Activated T-cell treated with anti-CD3 and anti-CD28 coated beads, Interleukin-2, amount 50 U/mL, for 1 hour (primary cell): ENCODE measurements around the gene GALNT2.

Experiments used
- DNase-seq: peaks from one replicate; pipeline ENCODE4 v3.0.0-alpha.2; 2020

Gene GALNT2

GRCh38 chr1:230220478-230220877 is 153.4 kb downstream of the GALNT2 start:
- no peak for DNase-seq

GRCh38 chr1:230220907-230221306 is 153.9 kb downstream of the GALNT2 start:
- no peak for DNase-seq

- DNase-seq = no peak
These were observed 155.6 kb downstream of the GALNT2 start for GRCh38 chr1:230222678-230223077.

GRCh38 chr1:230224101-230224960 is 157.3 kb downstream of the GALNT2 start:
- no peak for DNase-seq

GRCh38 chr1:230226007-230226800 is 159.2 kb downstream of the GALNT2 start:
- no peak for DNase-seq

GRCh38 chr1:230226814-230227213 is 159.8 kb downstream of the GALNT2 start:
- no peak for DNase-seq

GRCh38 chr1:230228236-230228897 is 161.3 kb downstream of the GALNT2 start:
- no peak for DNase-seq

- no peak for DNase-seq
These were observed 163.2 kb downstream of the GALNT2 start for GRCh38 chr1:230230273-230230672.

- DNase-seq = no peak
These were observed 164.1 kb downstream of the GALNT2 start for GRCh38 chr1:230230948-230231773.

- DNase-seq = no peak
These were observed 164.7 kb downstream of the GALNT2 start for GRCh38 chr1:230231774-230232145.

- DNase-seq = no peak
These were observed 165.3 kb downstream of the GALNT2 start for GRCh38 chr1:230232371-230232771.

GRCh38 chr1:230233786-230234185 is 166.7 kb downstream of the GALNT2 start:
- DNase-seq = no peak

GRCh38 chr1:230235876-230236275 is 168.8 kb downstream of the GALNT2 start:
- DNase-seq = no peak

GRCh38 chr1:230236301-230237008 is 169.4 kb downstream of the GALNT2 start:
- no peak for DNase-seq

GRCh38 chr1:230237009-230237370 is 170.0 kb downstream of the GALNT2 start:
- no peak for DNase-seq

- DNase-seq = no peak
These were observed 170.8 kb downstream of the GALNT2 start for GRCh38 chr1:230237805-230238204.

- no peak for DNase-seq
These were observed 173.5 kb downstream of the GALNT2 start for GRCh38 chr1:230240446-230241086.

GRCh38 chr1:230242326-230242725 is 175.3 kb downstream of the GALNT2 start:
- no peak for DNase-seq

- DNase-seq = no peak
These were observed 176.1 kb downstream of the GALNT2 start for GRCh38 chr1:230243146-230243545.

- DNase-seq = no peak
These were observed 176.7 kb downstream of the GALNT2 start for GRCh38 chr1:230243583-230244353.

GRCh38 chr1:230246551-230246950 is 179.5 kb downstream of the GALNT2 start:
- no peak for DNase-seq
